ENCODE data around the gene AICDA.

- TF ChIP-seq POLR2AphosphoS5 (IDR thresholded peaks at IDR 0.05; ENCODE audit: borderline replicate concordance, low read depth, low read length) (no peak), FOXP2 (optimal IDR thresholded peaks at IDR 0.05; ENCODE audit: control extremely low read depth, extremely low read length, insufficient read depth) (no peak), EZH2 (IDR thresholded peaks at IDR 0.05) (no peak)
These were observed 34.8 kb downstream of the AICDA start for GRCh38 chr12:8577879-8578278.
